Measurements from ENCODE around the gene BMP15. TPM values are rescaled to one million over a fixed set of nuclear protein-coding genes. Genes with fewer than 3 reads are reported as not detected.

The BMP15 gene
- total RNA-seq, 1 experiment from 2014 or later = not detected

- Histone ChIP-seq H3K27me3 (ENCODE audit: insufficient read depth, low read length) (no peaks in the 10 kb centered on the region), H3K23ac (ENCODE audit: insufficient read length, low read depth, low read length) (no peak overlapping the region), H3K14ac (ENCODE audit: insufficient read depth, low read length) (no peak overlapping the region), H3K79me1 (ENCODE audit: insufficient read depth, low read depth, low read length, poor library complexity, severe bottlenecking) (no peaks in the 10 kb centered on the region), H3K56ac (ENCODE audit: insufficient read length, low read depth, low read length) (no peak overlapping the region), H3K18ac (ENCODE audit: insufficient read length, low read depth, low read length) (no peak overlapping the region), H3T11ph (ENCODE audit: low read length) (no peak overlapping the region), H2BK20ac (ENCODE audit: low read depth, low read length, poor library complexity, severe bottlenecking) (no peak overlapping the region), H2BK120ac (ENCODE audit: low read depth, low read length, poor library complexity, severe bottlenecking) (no peak overlapping the region), H2AK5ac (ENCODE audit: insufficient read length, low read length) (no peak overlapping the region), H4K5ac (ENCODE audit: insufficient read length, low read depth, low read length) (no peak overlapping the region), H3K9me3 (ENCODE audit: control insufficient read depth, low read depth, low read length) (no peaks in the 10 kb centered on the region), H4K8ac (replicated peaks; ENCODE audit: insufficient read length, low read depth, low read length) (no peak overlapping the region), H3K79me2 (ENCODE audit: insufficient read depth, low read length) (no peaks in the 10 kb centered on the region), H3K9ac (ENCODE audit: extremely low read depth, insufficient read length, low read length) (no peak overlapping the region), H4K20me1 (ENCODE audit: control insufficient read depth, insufficient read depth, insufficient read length) (no peaks in the 10 kb centered on the region), H2BK12ac (ENCODE audit: insufficient read length, low read depth, low read length) (no peak overlapping the region), H2BK15ac (ENCODE audit: low read depth, low read length) (no peak overlapping the region), H3K27ac (ENCODE audit: insufficient read length, low read depth, low read length) (no peak overlapping the region), H2BK5ac (ENCODE audit: insufficient read length, low read length) (no peak overlapping the region), H3K4ac (ENCODE audit: low read depth, low read length) (no peak overlapping the region), H3K23me2 (ENCODE audit: insufficient read length, low read depth, low read length, poor library complexity, severe bottlenecking) (no peaks in the 10 kb centered on the region), H3K4me2 (ENCODE audit: insufficient read depth, insufficient read length, low read length) (no peak overlapping the region), H4K91ac (ENCODE audit: insufficient read length, low read depth, low read length) (no peak overlapping the region), H2AFZ (ENCODE audit: low read length) (no peak overlapping the region), H3K4me1 (ENCODE audit: insufficient read depth, low read length) (peaks cover 4% of the 10 kb centered on the region; the same call in 1 of the 2 replicates)
- Mint-ChIP-seq H3K4me1 (peaks cover 9% of the 10 kb centered on the region in 2 experiments; a peak in 3 of 4 replicates), H3K27me3 (ENCODE audit: low read depth) (peaks cover 6% of the 10 kb centered on the region), H3K4me3 (no peak overlapping the region), H3K36me3 (ENCODE audit: insufficient read depth in 1 of 3, low read depth in 3 of 3) (peaks cover 0 to 2% (median 0%) of the 10 kb centered on the region in 3 experiments; a peak in 1 of 7 replicates), H3K9me3 (peaks cover 49 to 50% of the 10 kb centered on the region in 2 experiments), H3K27ac (no peak overlapping the region)
- DNase-seq = no peak
- TF ChIP-seq, protein P1, sequence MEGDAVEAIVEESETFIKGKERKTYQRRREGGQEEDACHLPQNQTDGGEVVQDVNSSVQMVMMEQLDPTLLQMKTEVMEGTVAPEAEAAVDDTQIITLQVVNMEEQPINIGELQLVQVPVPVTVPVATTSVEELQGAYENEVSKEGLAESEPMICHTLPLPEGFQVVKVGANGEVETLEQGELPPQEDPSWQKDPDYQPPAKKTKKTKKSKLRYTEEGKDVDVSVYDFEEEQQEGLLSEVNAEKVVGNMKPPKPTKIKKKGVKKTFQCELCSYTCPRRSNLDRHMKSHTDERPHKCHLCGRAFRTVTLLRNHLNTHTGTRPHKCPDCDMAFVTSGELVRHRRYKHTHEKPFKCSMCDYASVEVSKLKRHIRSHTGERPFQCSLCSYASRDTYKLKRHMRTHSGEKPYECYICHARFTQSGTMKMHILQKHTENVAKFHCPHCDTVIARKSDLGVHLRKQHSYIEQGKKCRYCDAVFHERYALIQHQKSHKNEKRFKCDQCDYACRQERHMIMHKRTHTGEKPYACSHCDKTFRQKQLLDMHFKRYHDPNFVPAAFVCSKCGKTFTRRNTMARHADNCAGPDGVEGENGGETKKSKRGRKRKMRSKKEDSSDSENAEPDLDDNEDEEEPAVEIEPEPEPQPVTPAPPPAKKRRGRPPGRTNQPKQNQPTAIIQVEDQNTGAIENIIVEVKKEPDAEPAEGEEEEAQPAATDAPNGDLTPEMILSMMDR (conservative IDR thresholded peaks at IDR 0.05) = no peak
- no CpG with 5 or more reads among the region's 1 CpG for WGBS (ENCODE audit: extremely low coverage, insufficient read length, low lambda C conversion rate)
Measured at GRCh38 chrX:50871922-50872453, 38.5 kb upstream of the BMP15 start.
